ENCODE measurements around the gene LGR6.

The LGR6 gene

GRCh38 chr1:202210385-202210784 is 16.8 kb downstream of the LGR6 start:
- no peak overlapping the region for H2AFZ ChIP-seq (ENCODE audit: low read length)
- H3K36me3 ChIP-seq (ENCODE audit: insufficient read depth, low read length) = no peaks in the 10 kb centered on the region
- no peaks in the 10 kb centered on the region for H3K9me2 ChIP-seq (replicated peaks; ENCODE audit: low read depth, low read length)

DNA sequence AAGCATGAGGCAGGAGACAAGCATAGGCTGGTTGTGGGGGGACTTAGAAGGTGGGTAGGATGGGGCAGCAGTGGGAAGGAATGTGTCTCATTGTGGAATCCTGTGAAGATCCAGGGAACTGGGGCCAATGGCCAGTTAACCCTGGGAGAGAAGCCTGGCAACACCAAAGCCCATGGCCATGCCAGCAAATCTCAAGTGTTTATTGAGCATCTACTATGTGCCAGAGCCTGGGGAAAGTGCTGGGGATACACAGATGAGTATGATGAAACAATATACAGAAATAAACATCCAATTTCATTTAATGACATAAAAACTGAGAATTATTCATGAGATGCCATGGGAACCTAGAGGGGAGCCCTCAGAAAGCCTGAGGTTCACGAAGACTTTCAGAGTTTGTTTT is 17.4 kb downstream of the LGR6 start:
- H2AFZ ChIP-seq (ENCODE audit: low read length) = no peak overlapping the region
- H3K36me3 ChIP-seq (ENCODE audit: insufficient read depth, low read length) = no peaks in the 10 kb centered on the region
- H3K4me1 ChIP-seq (ENCODE audit: insufficient read depth, low read length, poor library complexity, severe bottlenecking) = no peaks in the 10 kb centered on the region
- H3K4me3 ChIP-seq (ENCODE audit: low read length, poor library complexity, severe bottlenecking) = no peak overlapping the region
- no peaks in the 10 kb centered on the region for H3F3A ChIP-seq (ENCODE audit: low read depth)
- H3K9me2 ChIP-seq (replicated peaks; ENCODE audit: low read depth, low read length) = no peaks in the 10 kb centered on the region
- no peak overlapping the region for H3K4me2 ChIP-seq (ENCODE audit: low read depth, low read length, poor library complexity, severe bottlenecking)
- H3K79me2 ChIP-seq (ENCODE audit: insufficient read depth, low read length) = no peaks in the 10 kb centered on the region
- H3K27me3 ChIP-seq (ENCODE audit: insufficient read depth, low read length, poor library complexity, severe bottlenecking) = no peaks in the 10 kb centered on the region
- H3K9ac ChIP-seq (ENCODE audit: low read depth, low read length, poor library complexity, severe bottlenecking) = no peak overlapping the region
- TF ChIP-seq EZH2phosphoT487 (IDR thresholded peaks at IDR 0.05; ENCODE audit: borderline replicate concordance) = no peak
- TF ChIP-seq, protein P1, sequence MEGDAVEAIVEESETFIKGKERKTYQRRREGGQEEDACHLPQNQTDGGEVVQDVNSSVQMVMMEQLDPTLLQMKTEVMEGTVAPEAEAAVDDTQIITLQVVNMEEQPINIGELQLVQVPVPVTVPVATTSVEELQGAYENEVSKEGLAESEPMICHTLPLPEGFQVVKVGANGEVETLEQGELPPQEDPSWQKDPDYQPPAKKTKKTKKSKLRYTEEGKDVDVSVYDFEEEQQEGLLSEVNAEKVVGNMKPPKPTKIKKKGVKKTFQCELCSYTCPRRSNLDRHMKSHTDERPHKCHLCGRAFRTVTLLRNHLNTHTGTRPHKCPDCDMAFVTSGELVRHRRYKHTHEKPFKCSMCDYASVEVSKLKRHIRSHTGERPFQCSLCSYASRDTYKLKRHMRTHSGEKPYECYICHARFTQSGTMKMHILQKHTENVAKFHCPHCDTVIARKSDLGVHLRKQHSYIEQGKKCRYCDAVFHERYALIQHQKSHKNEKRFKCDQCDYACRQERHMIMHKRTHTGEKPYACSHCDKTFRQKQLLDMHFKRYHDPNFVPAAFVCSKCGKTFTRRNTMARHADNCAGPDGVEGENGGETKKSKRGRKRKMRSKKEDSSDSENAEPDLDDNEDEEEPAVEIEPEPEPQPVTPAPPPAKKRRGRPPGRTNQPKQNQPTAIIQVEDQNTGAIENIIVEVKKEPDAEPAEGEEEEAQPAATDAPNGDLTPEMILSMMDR (conservative IDR thresholded peaks at IDR 0.05; ENCODE audit: low read length) = no peak
- H4K20me1 ChIP-seq (ENCODE audit: insufficient read depth, low read length, poor library complexity, severe bottlenecking) = no peaks in the 10 kb centered on the region
- no peaks in the 10 kb centered on the region for H3K9me3 ChIP-seq (ENCODE audit: insufficient read depth, low read depth, low read length)

More at GRCh38 chr1:202210385-202210784, 16.8 kb downstream of the LGR6 start:
- H3K4me3 ChIP-seq (ENCODE audit: low read length, poor library complexity, severe bottlenecking) = no peak overlapping the region
- no peaks in the 10 kb centered on the region for H3F3A ChIP-seq (ENCODE audit: low read depth)
- H3K9me3 ChIP-seq (ENCODE audit: insufficient read depth, low read depth, low read length) = no peaks in the 10 kb centered on the region
- H3K4me1 ChIP-seq (ENCODE audit: insufficient read depth, low read length, poor library complexity, severe bottlenecking) = no peaks in the 10 kb centered on the region
- H3K9ac ChIP-seq (ENCODE audit: low read depth, low read length, poor library complexity, severe bottlenecking) = no peak overlapping the region
- H3K27me3 ChIP-seq (ENCODE audit: insufficient read depth, low read length, poor library complexity, severe bottlenecking) = no peaks in the 10 kb centered on the region
- no peak overlapping the region for H3K4me2 ChIP-seq (ENCODE audit: low read depth, low read length, poor library complexity, severe bottlenecking)
- H3K79me2 ChIP-seq (ENCODE audit: insufficient read depth, low read length) = no peaks in the 10 kb centered on the region
- TF ChIP-seq, protein P1 (conservative IDR thresholded peaks at IDR 0.05; ENCODE audit: low read length) = no peak
- TF ChIP-seq EZH2phosphoT487 (IDR thresholded peaks at IDR 0.05; ENCODE audit: borderline replicate concordance) = no peak
- no peaks in the 10 kb centered on the region for H4K20me1 ChIP-seq (ENCODE audit: insufficient read depth, low read length, poor library complexity, severe bottlenecking)

- no peak for TF ChIP-seq EZH2phosphoT487 (IDR thresholded peaks at IDR 0.05; ENCODE audit: borderline replicate concordance)
- TF ChIP-seq, protein P1 (conservative IDR thresholded peaks at IDR 0.05; ENCODE audit: low read length) = no peak
- H3K4me3 ChIP-seq (ENCODE audit: low read length, poor library complexity, severe bottlenecking) = no peak overlapping the region
- no peaks in the 10 kb centered on the region for H3F3A ChIP-seq (ENCODE audit: low read depth)
- no peaks in the 10 kb centered on the region for H3K4me1 ChIP-seq (ENCODE audit: insufficient read depth, low read length, poor library complexity, severe bottlenecking)
- no peaks in the 10 kb centered on the region for H3K36me3 ChIP-seq (ENCODE audit: insufficient read depth, low read length)
- no peak overlapping the region for H3K9ac ChIP-seq (ENCODE audit: low read depth, low read length, poor library complexity, severe bottlenecking)
- peak overlapping the region; percentile 20; the same call in 1 of the 2 replicates for H2AFZ ChIP-seq (ENCODE audit: low read length)
- no peaks in the 10 kb centered on the region for H3K9me2 ChIP-seq (replicated peaks; ENCODE audit: low read depth, low read length)
- H4K20me1 ChIP-seq (ENCODE audit: insufficient read depth, low read length, poor library complexity, severe bottlenecking) = no peaks in the 10 kb centered on the region
- H3K79me2 ChIP-seq (ENCODE audit: insufficient read depth, low read length) = no peaks in the 10 kb centered on the region
- H3K4me2 ChIP-seq (ENCODE audit: low read depth, low read length, poor library complexity, severe bottlenecking) = no peak overlapping the region
- H3K27me3 ChIP-seq (ENCODE audit: insufficient read depth, low read length, poor library complexity, severe bottlenecking) = no peaks in the 10 kb centered on the region
- no peaks in the 10 kb centered on the region for H3K9me3 ChIP-seq (ENCODE audit: insufficient read depth, low read depth, low read length)
Observed at GRCh38 chr1:202212787-202213186, 19.2 kb downstream of the LGR6 start.

Measured in Loucy (cell line).